GM18511 (cell line): Measurements from ENCODE around the gene ECI1.

Experiments
- ATAC-seq: cut with Tn5 transposase; IDR thresholded peaks from one replicate; pipeline ENCODE4 v1.9.1; 2021; ENCODE audit warnings: mild to moderate bottlenecking, moderate library complexity; ENCODE audit not compliant: unreplicated experiment

Gene ECI1, protein sequence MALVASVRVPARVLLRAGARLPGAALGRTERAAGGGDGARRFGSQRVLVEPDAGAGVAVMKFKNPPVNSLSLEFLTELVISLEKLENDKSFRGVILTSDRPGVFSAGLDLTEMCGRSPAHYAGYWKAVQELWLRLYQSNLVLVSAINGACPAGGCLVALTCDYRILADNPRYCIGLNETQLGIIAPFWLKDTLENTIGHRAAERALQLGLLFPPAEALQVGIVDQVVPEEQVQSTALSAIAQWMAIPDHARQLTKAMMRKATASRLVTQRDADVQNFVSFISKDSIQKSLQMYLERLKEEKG

DNA sequence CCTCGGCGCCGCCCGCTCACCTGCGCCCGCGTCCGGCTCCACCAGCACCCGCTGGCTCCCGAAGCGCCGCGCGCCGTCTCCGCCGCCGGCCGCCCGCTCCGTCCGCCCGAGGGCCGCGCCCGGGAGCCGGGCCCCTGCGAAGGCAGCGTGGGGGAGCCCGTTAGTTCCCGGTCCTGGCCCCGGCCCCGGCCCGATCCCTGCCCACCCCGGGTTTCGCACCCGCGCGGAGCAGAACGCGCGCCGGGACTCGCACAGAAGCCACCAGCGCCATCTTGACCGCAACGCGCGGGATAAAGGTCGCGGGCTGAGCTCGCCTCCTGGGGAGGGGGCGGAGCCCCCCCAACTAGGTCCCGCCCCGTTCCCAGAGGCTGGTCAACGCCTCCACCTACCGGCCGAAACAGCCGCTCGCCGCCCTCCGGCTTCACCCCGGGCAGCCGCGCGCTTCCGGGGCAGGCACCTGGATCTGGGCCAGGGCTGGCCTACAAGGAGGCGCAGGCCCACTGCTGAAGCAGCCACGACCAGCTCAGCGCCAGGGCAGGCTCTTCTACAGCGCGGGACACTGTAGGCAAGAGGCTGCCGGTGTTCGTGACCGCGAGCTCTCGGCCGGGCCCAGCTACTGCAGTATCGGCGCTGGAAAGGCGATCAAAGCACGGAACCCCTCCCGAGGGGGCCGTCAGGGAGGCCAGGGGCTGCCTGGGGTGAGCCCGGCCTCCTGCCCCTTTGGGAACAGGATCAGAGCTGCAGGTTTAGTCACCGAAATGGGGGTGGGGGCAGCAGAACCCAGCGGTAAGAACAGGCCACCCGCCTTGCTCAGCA is at the start of gene ECI1:
Gene ECI1 (minus strand): TSS at position 292 of the 816 bp plus-strand sequence. CDS start 21 bp downstream, at position 271.
- peak; percentile 92 for ATAC-seq

DNA sequence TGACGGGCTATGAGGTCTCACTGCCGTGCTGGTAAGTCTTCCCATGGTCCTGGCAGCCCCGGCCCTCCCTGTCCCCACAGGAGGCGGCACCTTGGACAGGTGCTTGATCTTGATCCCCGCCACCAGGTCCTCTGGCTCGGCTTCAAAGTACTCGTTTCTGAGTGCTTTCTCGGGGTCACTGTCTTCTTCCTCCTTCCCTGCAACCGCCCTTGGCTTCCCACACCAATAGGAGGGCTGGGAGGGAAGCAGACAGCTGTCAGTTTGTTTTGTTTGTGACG is 48.5 kb upstream of the ECI1 start:
- no peak for ATAC-seq

DNA sequence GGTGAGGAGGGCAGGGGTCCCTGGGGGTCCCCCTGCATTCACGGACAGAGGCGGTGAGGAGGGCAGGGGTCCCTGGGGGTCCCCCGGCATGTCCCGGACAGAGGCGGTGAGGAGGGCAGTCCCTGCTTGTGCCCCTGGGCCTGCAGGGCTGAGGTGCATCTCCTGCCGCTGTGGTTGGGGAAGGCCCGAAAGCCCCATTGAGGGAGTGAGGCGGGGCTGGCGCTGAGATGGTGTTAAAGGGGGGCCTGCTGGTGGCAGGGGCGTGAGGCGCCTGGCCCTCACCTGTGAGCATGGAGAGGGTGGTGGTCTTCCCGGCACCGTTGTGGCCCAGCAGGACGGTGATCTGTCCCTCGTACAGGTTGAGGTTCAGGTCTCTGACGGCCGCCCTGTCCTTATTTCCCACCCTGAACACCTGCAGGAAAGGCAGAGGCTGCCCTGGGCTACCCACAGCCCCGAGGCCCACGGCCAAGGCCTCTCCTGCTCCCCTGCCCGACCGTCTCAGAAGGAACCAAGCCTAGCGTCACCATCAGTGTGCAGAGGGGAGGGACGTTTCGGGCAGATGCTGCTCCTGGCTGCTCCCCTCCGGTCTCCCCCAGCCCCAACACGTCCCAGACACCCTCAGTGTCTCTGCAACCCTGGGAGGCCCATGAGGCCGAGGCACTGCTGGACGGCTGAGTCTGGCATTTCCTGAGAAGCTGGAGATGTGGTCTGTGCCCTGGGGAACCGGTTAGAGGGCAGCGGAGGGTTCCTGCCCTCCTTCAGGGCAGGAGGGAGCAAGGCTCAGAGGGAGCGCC is 47.9 kb upstream of the ECI1 start:
- ATAC-seq, result no peak

DNA sequence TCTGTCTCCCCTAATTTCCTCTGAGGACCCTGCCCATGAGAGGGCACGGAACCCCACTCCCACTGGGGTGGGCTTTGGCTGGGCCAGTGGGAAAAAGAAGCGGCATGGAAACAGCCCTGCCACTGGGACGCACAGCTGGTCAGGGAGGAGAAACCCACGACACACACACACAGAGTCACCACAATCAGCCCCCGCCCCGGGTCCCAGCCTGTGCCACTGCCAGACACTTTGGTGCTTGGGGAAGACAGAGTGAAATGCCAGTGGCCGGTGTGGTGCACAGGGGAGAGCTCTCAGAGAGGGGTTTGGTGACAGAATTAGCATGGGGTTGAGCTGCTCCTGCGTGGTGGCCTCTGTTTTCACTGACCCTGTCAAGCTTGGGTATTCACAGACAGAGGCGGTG is 47.2 kb upstream of the ECI1 start:
- ATAC-seq, result no peak

DNA sequence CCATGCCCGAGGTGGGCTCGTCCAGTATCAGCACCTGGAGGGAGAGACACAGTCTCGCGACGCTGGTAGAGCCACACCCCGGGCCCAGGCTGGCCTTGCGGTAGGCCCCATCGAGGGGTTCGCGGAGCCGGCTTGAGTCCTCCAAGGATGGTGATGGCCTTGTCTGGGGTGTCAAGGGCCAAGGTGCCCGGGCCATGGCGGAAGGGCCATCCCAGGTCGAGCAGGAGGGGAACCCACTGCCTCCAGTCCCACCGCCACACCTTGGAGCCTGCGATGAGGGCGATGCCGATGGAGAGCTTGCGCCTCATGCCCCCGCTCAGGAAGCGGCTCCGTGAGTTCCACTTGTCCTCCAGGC is 46.1 kb upstream of the ECI1 start:
- ATAC-seq, result no peak

DNA sequence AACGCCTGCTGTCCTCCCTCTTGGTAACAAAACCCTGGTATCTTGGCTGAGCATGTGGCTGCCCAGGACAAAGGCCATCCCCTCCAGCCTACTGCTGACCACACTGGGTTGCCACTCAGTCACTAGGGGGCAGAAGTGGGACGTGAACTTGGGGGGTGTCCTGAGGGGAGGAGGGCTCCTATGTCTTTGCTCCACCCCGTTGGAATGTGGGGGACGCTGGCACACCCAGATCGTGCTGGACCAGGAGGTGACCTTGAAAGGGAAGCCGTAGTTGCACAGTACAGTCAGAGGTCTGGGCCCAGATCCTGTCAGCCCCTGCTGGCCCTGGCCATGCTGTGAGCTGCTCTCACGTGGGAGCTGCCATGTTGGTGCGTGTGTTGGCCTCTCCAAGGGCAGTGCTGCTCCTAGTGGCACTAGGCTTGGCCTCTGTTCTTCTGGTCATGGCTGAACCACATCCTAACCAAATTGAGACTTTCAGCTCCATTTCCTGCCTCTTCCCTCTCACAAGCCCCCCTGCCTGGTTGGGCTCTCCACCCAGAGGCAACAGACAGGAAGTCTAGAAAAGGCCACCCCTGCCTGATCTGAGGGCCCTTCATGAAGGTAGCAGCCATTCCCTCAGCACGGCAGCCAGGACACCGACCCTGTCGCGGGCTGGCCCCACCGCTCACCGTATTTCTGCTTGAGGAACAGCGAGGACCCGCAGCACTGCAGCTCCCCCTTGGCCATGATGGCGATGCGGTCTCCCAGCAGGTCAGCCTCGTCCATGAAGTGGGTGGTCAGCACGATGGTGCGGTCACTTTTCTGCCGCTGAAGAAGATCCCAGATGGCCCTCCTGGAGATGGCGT is 45.5 kb upstream of the ECI1 start:
- no peak for ATAC-seq

DNA sequence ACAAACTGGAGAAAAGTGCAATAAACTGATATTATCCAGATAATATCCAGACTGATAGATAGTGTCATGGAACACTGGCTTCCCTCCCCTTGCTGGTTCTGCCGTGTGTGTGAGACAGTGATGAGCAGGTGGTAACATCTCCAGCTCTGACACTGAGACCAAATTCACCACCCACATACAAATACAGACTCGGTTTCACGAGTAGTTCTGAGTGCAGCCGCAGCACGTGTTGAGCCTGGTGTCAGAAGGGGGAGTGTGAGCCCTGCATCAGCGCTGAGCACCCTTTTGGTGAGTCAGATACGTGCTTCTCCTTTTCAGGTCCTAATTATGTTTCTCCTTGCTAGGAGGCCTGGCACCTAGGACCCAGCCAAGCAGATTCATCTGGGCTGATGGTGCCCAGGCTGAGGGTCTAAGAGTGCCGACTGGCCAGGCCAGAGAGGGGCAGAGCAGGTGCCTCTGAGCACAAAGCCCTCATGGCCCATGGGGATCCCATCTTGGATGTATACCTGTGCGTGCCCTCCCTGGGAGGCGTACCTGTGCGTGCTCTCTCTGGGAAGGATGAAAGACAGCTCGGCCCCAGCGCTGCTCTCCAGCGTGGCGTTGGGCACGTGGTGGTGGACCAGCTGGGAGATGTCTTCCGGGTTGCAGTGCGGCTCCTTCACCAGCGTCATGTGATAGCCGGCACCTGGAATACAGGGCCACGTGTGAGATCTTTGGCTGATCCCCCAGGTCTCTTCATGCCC is 43.8 kb upstream of the ECI1 start:
- peak; percentile 82 for ATAC-seq

DNA sequence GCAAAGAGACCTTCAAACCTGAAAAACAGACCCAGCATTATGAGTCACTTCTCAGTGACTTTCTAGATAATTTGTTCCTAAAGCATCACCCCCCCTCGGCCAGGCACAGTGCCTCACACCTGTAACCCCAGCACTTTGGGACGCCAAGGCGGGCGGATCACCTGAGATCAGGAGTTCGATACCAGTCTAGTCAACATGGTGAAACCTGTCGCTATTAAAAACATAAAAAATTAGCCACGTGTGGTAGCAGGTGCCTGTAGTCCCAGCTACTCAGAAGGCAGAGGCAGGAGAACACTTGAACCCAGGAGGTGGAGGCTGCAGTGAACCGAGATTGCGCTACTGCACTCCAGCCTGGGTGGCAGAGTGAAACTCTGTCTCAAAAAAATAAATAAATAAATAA is 40.8 kb upstream of the ECI1 start:
- ATAC-seq, result no peak

DNA sequence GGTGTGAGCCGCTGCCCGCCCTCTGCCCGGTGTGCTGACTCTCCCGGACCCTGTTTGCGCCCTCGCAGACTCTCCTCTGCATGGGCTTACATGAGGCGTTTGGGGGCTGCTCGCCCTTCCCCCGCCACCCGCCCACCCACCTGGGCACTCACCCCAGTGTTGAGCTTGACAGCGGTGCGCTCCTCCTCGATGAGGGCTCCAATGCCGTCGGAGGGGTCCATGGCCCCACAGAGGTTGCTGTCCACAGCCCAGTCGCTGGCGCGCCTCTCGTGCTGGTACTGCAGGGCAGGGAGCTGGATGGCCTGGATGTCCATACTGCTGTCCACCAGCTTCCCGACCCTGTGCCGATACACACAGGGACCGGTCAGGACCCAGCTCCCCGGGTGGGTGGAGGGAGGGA is 37.9 kb upstream of the ECI1 start:
- no peak for ATAC-seq

DNA sequence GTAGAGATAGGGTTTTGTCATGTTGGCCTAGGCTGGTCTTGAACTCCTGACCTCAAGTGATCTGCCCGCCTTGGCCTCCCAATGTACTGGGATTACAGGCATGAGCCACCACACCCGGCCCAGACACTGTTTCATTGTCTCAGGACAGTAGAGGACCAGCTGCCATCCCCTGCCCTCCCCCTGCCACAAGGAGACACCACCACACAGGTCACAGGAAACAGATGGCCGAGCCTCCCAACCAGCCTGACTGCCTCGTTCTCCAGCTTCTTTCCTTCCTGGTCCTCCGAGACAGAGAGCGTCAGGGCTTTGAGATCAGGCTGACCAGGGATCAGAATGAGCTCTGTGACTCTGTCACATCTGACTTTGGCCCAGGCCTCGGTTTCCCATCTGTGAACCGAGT is 37.3 kb upstream of the ECI1 start:
- ATAC-seq, result no peak

DNA sequence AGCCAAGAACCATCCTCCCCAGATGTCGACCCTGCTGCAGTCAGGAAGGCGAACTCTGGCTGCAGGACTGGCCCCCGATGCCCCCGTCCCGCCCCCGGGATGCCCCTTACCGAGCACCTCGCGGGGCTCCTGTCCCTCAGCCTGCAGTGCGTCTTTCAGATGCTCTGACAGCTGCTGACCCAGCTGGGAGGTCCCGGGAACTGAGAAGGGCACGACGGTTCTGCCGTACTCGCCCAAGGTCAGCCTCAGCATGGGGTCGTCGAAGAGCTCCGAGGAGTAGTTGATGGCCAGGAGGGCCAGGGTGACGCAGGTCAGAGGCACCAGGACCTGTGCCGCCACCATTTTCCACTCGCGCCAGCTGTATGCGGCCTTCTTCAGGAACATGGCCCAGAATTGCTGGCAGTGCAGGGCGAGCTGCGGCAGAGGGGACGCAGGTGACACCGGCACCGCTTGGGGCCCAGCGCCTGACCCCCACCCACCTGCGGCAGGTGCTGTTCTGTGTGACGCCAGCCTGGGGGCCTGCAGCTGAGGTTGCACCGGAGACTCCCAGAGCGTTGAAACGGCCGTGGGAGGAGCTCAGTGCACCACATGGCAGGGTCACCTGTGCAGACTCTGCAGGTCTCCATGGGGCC is 36.6 kb upstream of the ECI1 start:
- no peak for ATAC-seq

DNA sequence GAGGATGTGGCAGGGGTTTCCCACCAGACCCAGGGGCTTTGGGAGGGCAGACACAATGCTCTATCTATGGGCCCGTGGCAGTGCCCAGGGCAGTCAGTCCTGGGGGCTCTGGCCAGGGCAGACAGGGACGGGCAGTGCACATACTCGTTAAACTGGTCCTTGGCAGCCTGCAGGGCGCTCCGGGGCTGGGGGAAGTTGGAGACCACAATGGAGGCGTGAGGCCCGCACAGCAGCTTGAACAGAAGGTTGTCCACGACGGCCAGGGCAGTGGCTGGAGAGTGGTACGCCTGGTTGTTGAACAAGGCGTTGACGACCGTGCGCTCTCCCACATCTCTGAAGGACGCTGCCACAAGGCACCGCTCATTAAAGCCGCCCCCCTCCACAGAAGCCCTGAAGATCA is 35.2 kb upstream of the ECI1 start:
- ATAC-seq, result no peak

DNA sequence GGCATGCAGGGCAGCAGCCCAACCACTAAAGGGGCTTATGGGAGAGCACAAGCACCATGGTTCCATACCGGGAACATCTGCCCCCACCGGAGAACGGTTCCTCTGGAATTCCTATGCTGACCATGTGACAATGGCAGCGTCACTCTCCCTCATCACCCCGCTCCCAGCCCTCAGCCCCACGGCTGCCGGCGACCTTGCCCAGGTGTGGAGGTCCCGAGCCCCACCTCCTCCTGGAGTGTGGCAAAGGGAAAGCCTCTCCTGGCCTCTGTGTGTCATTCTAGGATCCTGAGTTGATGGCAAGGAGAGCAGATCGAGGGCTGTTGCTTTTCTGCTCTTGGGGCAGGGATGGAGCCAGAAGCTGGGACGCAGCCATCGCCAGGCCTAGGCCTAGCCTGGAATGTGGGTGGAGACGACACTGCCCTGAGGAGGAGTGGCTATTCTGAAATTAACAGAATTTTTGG is 34.4 kb upstream of the ECI1 start:
- ATAC-seq, result no peak

DNA sequence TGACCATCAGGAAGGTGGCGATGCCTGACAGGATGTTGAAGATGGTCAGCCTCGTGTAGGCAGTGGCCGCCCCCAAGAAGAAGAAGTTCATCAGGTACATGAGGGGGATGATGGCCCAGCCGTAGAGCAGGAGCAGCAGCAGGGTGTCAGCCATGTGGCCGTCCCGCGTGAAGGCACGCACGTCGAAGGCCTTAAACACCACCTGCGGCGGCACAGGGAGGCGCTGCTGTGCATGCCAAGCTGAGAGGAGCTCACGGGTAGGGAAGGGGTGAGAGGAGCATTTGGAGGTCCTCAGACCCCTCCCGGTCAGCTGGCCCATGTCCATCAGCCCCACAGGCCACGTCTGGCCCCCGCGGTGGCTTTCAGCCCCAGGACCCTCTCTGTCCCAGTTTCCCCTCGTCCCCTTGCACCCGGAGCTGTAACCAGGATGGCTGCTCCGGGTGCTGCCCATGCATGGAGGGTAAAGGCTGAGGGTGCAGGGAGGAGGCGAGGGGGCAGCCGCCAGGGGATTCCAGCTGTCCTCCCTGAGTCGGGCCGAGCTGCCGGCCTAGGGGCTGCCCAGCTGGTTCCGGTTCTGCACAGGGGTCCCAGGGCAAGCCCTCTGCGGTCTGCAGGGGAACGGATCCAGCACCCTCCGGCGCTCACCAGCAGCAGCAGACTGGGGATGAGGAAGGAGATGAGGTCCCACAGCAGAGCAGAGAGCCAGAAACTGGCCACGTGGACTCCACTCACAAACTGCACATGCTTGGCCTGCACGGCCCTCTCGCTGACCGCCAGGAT is 33.6 kb upstream of the ECI1 start:
- ATAC-seq, result no peak

DNA sequence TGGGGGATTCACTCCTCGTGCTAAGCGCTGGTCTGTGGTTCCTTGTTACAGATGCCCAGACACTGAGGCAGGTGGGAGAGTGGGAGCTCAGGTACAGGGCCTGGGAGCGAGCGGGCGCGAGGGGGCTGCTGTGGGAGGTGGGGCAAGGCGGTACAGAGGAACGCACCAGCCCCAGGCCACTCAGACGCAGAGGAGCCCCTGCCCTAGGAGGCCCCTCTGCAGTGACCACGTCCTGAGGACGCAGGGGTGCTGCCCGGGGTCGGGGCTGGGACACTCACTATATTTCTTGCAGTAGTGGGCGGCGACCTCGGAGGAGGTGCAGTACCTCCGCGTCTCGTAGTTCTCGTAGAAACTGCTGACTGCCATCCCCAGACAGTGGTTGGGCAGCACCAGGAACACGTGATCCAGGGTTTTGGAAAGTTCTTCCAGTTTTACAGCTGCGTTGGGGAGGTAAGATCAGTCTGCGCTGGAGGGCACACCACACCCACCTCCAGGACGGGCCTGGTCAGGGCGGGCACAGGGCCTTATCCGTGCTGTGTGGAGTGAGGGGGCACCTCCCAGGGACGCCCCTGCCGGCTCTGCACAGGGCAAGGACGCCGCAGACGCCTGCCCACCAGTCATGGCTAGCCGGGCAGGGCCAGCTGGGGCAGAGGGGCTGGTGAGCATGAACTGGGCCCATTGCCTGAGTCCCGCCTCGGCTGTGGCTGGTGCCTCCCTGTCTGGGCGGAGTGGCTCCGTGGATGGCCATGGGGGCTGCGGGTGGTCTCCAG is 32.8 kb upstream of the ECI1 start:
- ATAC-seq, result no peak

DNA sequence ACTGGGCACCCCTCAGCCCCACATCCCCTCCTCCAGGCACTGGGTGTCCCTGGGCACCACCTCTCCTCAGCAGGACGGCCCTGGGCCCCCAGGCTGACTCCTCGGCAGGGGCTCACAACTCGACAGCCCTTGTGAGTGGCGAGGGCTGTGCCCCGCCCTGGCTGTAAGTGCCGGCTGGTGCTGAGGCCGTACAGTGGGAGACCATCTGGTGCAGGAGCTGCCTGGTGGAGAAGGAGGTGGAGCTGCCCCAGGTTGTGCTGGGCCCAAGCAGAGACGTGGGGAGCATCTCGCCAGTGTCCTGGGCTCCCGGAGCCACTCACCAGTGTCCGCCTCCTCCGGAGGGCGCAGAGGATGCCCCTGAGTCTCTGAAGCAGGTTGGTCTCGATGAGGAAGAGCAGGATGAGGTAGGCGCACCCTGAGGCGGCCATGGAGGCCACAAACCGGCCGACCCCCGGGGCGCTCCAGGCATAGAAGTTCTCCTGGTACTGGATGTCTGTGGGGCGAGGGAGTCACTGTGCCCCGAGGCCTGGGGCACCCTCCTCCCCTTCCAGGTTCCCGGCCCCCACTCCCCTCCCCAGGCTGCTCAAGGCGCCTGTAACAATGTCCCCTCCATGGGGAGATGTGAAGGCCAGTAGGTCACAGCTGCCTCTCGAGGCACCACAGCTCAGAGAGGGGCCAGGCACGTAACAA is 31.6 kb upstream of the ECI1 start:
- no peak for ATAC-seq

DNA sequence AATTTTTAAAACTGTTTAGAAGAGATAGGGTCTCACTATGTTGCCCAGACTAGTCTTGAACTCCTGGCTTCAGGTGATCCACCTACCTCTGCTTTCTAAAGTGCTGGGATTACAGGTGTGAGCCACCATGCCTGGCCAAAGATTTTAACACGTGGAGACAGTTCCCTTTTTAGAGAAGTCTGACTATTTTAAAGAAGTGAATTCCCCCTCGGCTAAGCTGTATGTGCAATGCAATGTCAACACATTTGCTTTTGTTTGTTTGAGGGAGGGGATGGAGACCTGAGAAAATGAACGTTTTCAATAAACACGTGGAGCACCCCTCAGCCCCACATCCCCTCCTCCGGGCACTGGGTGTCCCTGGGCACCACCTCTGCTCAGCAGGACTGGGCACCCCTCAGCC is 30.9 kb upstream of the ECI1 start:
- no peak for ATAC-seq
